ENCODE results near the gene CTAG1B.
"Not testable (repeated sequence)": the region's sequence is repeated elsewhere in the genome, so short reads cannot be mapped to it uniquely, and the experiment has no call there.

The CTAG1B gene

GRCh38 chrX:154628960-154629359 lies 9.9 kb upstream of the CTAG1B start:
- DNase-seq (ENCODE audit: low read depth in 2 of 2, low spot score in 1 of 2) = not testable (repeated sequence)

DNA sequence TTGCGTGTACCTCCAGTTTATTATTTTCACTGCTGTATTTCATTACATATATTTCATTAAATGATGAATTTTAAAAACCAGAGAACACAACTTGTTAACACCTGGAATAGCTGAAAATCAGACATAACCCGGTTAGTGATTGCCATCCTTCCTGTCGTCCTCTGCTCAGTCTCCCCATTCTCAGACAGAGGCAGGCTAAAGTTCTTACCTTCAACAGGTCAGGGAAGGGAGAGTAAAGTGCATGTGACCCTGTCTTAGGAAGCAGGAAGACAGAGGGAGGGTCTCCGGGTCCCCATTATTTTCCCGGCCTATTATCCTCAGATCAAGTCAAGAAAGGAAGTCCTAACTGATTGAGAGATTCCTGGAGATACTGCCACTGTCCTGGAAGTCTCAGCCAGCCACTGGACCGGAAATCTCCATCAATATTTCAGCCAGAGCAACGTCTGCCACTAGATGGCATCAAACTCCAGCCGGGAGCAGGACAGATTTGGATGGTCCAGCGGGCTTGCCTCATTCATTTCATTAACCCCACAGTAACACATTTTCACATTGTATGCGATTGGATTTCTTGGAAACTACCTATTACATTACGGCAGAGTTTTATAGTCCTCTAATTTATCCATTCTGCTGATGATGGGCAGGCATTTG lies 1.8 kb upstream of the CTAG1B start:
- not testable (repeated sequence) for DNase-seq (ENCODE audit: low read depth in 2 of 2, low spot score in 1 of 2)

GRCh38 chrX:154613586-154613985 lies 5.5 kb downstream of the CTAG1B start:
- DNase-seq (ENCODE audit: low read depth in 2 of 2, low spot score in 1 of 2) = not testable (repeated sequence)

GRCh38 chrX:154611146-154611545 lies 7.9 kb downstream of the CTAG1B start:
- not testable (repeated sequence) for DNase-seq (ENCODE audit: low read depth in 2 of 2, low spot score in 1 of 2)

GRCh38 chrX:154608823-154609222 lies 10.3 kb downstream of the CTAG1B start:
- not testable (repeated sequence) for DNase-seq (ENCODE audit: low read depth in 2 of 2, low spot score in 1 of 2)

- DNase-seq (ENCODE audit: low read depth in 2 of 2, low spot score in 1 of 2) = not testable (repeated sequence)
Measured at GRCh38 chrX:154607976-154608375, 11.1 kb downstream of the CTAG1B start.

GRCh38 chrX:154607370-154607769 lies 11.7 kb downstream of the CTAG1B start:
- DNase-seq (ENCODE audit: low read depth in 2 of 2, low spot score in 1 of 2) = no peak

GRCh38 chrX:154605566-154605965 lies 13.5 kb downstream of the CTAG1B start:
- no peak for DNase-seq (ENCODE audit: low read depth in 2 of 2, low spot score in 1 of 2)

- no peak for DNase-seq (ENCODE audit: low read depth in 2 of 2, low spot score in 1 of 2)
Measured at GRCh38 chrX:154603438-154604430, 15.3 kb downstream of the CTAG1B start.

GRCh38 chrX:154602766-154603437 lies 16.2 kb downstream of the CTAG1B start:
- no peak for DNase-seq (ENCODE audit: low read depth in 2 of 2, low spot score in 1 of 2)

DNA sequence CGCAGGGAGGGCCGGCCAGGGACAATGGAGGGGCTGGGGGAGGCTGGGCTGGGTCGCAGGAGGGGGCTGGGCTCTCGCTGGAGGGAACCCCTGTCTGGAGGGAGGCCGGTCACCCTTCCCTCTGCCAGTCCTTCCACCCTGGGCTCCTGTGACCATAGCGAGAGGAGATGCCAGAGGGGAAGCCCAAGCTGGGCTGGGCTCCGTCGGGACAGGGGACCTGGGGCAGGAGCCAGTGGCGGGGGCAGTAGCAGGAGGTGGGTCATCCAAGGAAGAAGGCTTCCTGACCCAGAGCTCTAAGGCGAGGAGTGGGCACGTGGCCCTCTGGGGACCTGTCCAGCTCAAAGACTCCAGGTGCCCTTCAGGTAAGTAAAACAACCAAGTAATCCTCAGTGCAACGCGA lies 16.9 kb downstream of the CTAG1B start:
- DNase-seq (ENCODE audit: low read depth in 2 of 2, low spot score in 1 of 2) = no peak

- DNase-seq (ENCODE audit: low read depth in 2 of 2, low spot score in 1 of 2) = no peak
Measured at GRCh38 chrX:154600759-154601374, 18.2 kb downstream of the CTAG1B start.

- DNase-seq (ENCODE audit: low read depth in 2 of 2, low spot score in 1 of 2) = no peak
Measured at GRCh38 chrX:154599531-154599930, 19.6 kb downstream of the CTAG1B start.

DNA sequence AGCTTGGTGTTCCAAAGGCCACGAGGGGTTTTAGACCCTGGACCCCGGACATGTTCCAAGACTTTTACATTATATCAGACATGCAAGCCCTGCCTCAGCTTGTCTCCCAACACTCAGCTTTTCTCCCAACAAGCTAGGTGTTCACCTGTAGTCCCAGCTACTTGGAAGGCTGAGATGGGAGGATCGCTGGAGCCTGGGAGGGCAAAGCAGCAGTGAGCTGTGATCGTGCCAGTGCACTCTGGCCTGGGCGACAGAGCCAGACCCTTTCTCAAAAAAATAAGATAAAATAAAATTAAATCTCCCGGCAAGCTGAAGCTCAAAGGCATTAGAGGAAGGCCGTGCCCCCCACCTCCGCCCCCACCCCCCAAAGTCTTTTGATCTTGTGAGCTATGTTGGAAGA lies 20.4 kb downstream of the CTAG1B start:
- DNase-seq (ENCODE audit: low read depth in 2 of 2, low spot score in 1 of 2) = no peak

DNA sequence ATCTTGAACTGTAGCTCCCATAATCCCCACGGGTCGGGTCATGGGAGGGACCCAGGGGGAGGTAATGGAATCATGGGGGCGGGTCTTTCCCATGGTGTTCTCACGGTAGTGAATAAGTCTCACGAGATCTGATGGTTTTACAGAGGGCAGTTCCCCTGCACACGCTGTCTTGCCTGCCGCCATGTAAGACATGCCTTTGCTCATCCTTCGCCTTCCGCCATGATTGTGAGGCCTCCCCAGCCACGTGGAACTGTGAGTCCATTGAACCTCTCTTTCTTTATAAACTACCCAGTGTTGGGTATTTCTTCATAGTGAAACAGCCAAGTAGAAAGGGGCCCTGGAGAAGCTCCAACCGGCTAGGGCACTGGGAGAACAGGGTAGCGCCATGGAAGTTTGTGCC lies 21.9 kb downstream of the CTAG1B start:
- DNase-seq (ENCODE audit: low read depth in 2 of 2, low spot score in 1 of 2) = no peak

DNA sequence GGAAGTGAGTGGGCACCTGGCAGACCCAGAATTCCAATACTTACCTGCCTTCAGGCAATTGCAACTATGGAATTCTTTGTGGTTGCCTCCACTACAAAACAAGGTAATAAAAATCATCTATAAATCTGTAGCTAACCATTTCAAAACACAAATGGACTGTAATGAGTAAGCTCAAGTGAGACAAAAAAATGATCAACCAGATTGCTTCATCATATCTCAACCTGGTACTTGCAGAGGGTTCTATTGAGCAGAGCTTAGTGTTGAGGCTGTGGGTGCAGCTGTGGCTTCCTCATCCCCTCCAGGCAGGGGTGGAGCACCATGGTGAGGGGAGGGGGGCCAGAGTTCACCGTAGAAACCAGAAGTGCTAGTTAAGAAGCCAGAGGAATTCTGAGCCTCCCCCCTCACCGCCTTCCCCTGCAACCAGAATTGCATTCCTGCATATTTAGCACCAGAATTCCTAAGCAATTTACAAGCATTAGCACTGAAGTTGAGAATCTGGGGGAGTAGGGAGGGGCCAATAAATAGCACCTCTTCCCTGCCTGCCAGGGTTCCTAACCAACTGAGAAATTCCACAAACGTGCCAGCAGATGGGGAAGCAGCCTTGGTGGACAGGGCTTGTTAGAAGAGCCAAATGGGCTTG lies 22.7 kb downstream of the CTAG1B start:
- DNase-seq (ENCODE audit: low read depth in 2 of 2, low spot score in 1 of 2) = no peak

DNA sequence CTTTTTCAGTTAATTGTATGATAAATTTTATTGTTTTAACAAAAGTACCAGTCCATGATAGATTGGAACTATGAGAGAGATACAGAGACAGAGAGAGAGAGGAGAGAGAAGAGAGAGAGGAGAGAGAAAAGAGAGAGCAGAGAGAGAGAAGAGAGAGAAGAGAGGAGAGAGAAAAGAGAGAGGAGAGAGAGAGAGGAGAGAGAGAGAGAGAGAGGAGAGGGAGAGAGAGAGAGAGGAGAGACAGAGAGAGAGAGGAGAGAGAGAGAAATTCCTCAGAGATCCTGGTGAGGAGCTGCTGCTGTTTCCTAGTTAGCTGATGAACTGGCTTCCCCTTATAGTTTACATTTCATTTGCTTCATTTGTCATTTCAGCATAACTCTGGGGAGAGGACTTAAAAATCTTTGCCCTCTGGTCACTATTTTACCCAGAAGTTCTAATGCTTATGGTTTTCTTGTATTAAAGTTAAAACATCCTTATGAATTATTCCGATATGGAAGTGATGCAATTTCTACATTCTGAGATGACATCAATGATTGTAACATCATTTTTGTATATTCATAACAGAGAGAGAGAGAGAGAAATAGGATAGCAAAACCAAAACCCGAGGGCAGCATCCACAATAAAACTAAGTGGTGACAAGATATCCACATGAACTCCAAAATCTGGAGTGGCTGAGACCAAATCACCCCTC lies 23.4 kb downstream of the CTAG1B start:
- DNase-seq (ENCODE audit: low read depth in 2 of 2, low spot score in 1 of 2) = no peak

DNA sequence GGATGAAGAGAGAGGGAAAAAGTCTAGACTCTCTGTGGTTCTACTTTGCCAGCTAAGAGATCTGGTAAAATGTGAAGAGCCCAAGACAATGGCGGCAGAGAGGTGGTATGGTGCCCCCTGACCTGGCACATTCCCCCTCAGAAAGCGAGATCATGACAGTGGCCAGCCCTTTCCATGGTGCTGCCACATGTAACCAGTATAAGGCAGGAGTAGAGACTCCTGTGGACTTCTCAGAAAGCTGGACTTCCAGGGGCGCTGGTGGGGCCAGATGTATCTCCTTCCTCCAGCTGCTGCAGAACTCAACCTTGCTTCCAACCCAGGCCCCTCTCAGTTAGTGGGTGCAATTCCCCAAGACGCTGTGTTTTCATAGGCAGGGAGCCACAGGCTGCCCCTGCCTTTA lies 24.6 kb downstream of the CTAG1B start:
- no peak for DNase-seq (ENCODE audit: low read depth in 2 of 2, low spot score in 1 of 2)

- no peak for DNase-seq (ENCODE audit: low read depth in 2 of 2, low spot score in 1 of 2)
Measured at GRCh38 chrX:154593201-154593600, 25.9 kb downstream of the CTAG1B start.

- no peak for DNase-seq (ENCODE audit: low read depth in 2 of 2, low spot score in 1 of 2)
Measured at GRCh38 chrX:154592505-154592904, 26.6 kb downstream of the CTAG1B start.
